ENCODE results near the gene MAGEA3. TPM values are rescaled to one million over a fixed set of nuclear protein-coding genes. Genes with fewer than 3 reads are reported as not detected.
"Not testable (repeated sequence)": the region's sequence is repeated elsewhere in the genome, so short reads cannot be mapped to it uniquely, and the experiment has no call there.

MAGEA3 gene
- total RNA-seq, 1 donor from 2014 or later = not detected

DNA sequence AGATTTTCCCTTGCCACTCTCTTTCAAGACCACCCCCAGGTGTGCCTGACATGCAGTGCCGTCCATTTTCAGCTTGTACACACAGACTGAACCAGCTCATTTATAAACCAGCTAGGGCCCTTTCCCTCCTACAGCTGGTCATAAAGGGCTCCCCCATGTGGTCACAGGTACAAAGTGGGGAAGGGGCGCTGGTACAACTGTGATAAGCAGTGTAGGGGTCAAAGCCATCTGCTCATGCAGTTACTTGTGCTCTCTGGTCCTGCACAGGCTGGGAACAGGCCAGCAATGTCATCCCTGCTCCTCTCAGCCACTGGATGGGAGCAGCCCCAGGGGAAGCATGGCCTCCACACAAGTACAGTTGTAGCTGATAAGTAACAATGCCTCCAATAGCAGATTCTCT lies 40.3 kb upstream of the MAGEA3 start:
- H3K27me3 Mint-ChIP-seq = peaks cover 2% of the 10 kb centered on the region
- POLR2A ChIA-PET = no interaction called here
- H3K27ac Mint-ChIP-seq = no peak overlapping the region
- H3K4me1 Mint-ChIP-seq = no peaks in the 10 kb centered on the region
- no peak overlapping the region for H3K4me3 Mint-ChIP-seq
- TF ChIP-seq, protein P1, sequence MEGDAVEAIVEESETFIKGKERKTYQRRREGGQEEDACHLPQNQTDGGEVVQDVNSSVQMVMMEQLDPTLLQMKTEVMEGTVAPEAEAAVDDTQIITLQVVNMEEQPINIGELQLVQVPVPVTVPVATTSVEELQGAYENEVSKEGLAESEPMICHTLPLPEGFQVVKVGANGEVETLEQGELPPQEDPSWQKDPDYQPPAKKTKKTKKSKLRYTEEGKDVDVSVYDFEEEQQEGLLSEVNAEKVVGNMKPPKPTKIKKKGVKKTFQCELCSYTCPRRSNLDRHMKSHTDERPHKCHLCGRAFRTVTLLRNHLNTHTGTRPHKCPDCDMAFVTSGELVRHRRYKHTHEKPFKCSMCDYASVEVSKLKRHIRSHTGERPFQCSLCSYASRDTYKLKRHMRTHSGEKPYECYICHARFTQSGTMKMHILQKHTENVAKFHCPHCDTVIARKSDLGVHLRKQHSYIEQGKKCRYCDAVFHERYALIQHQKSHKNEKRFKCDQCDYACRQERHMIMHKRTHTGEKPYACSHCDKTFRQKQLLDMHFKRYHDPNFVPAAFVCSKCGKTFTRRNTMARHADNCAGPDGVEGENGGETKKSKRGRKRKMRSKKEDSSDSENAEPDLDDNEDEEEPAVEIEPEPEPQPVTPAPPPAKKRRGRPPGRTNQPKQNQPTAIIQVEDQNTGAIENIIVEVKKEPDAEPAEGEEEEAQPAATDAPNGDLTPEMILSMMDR (IDR thresholded peaks at IDR 0.05) = no peak
- DNase-seq = no peak
- H3K9me3 Mint-ChIP-seq = no peaks in the 10 kb centered on the region
- CTCF ChIA-PET = no interaction called here
- intact Hi-C loops (cut with micrococcal nuclease) = no loop called here
- ATAC-seq (ENCODE audit: low read depth) = no peak
- no peaks in the 10 kb centered on the region for H3K36me3 Mint-ChIP-seq (ENCODE audit: low read depth)

- H3K9me3 Mint-ChIP-seq = peaks cover 2% of the 10 kb centered on the region
- TF ChIP-seq, protein P1 (IDR thresholded peaks at IDR 0.05) = no peak
- no peaks in the 10 kb centered on the region for H3K36me3 Mint-ChIP-seq (ENCODE audit: low read depth)
- ATAC-seq (ENCODE audit: low read depth) (no peak), DNase-seq (no peak)
- no peaks in the 10 kb centered on the region for H3K4me1 Mint-ChIP-seq
- intact Hi-C loops (cut with micrococcal nuclease) = no loop called here
- ChIA-PET CTCF (no interaction called here), POLR2A (no interaction called here)
- H3K27ac Mint-ChIP-seq = no peak overlapping the region
- H3K4me3 Mint-ChIP-seq = no peak overlapping the region
- no peaks in the 10 kb centered on the region for H3K27me3 Mint-ChIP-seq
Observed at GRCh38 chrX:152663086-152663485, 35.5 kb upstream of the MAGEA3 start.

GRCh38 chrX:152674135-152674534 lies 24.5 kb upstream of the MAGEA3 start:
- TF ChIP-seq, protein P1 (IDR thresholded peaks at IDR 0.05) = no peak
- ChIA-PET POLR2A (no interaction called here), CTCF (no interaction called here)
- no peaks in the 10 kb centered on the region for H3K27me3 Mint-ChIP-seq
- no peak overlapping the region for H3K4me3 Mint-ChIP-seq
- H3K4me1 Mint-ChIP-seq = no peaks in the 10 kb centered on the region
- H3K9me3 Mint-ChIP-seq = no peaks in the 10 kb centered on the region
- H3K36me3 Mint-ChIP-seq (ENCODE audit: low read depth) = no peaks in the 10 kb centered on the region
- no peak for DNase-seq
- no peak overlapping the region for H3K27ac Mint-ChIP-seq
- no peak for ATAC-seq (ENCODE audit: low read depth)
- intact Hi-C loops (cut with micrococcal nuclease) = no loop called here

- intact Hi-C loops (cut with micrococcal nuclease); H3K36me3 Mint-ChIP-seq (ENCODE audit: low read depth); DNase-seq; H3K27me3 Mint-ChIP-seq; ATAC-seq (ENCODE audit: low read depth); H3K27ac Mint-ChIP-seq; CTCF ChIA-PET; POLR2A ChIA-PET; H3K4me3 Mint-ChIP-seq; H3K9me3 Mint-ChIP-seq; H3K4me1 Mint-ChIP-seq: not testable (repeated sequence)
Observed at GRCh38 chrX:152674652-152675051, 23.9 kb upstream of the MAGEA3 start.

- H3K27me3 Mint-ChIP-seq; H3K4me3 Mint-ChIP-seq; POLR2A ChIA-PET; intact Hi-C loops (cut with micrococcal nuclease); ATAC-seq (ENCODE audit: low read depth); CTCF ChIA-PET; DNase-seq; H3K36me3 Mint-ChIP-seq (ENCODE audit: low read depth); H3K9me3 Mint-ChIP-seq; H3K27ac Mint-ChIP-seq; H3K4me1 Mint-ChIP-seq: not testable (repeated sequence)
Observed at GRCh38 chrX:152681012-152681411, 17.6 kb upstream of the MAGEA3 start.

DNA sequence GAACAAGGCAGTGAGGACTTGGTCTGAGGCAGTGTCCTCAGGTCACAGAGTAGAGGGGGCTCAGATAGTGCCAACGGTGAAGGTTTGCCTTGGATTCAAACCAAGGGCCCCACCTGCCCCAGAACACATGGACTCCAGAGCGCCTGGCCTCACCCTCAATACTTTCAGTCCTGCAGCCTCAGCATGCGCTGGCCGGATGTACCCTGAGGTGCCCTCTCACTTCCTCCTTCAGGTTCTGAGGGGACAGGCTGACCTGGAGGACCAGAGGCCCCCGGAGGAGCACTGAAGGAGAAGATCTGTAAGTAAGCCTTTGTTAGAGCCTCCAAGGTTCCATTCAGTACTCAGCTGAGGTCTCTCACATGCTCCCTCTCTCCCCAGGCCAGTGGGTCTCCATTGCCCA lies 1.8 kb downstream of the MAGEA3 start:
- intact Hi-C loops (cut with micrococcal nuclease); H3K4me3 Mint-ChIP-seq; DNase-seq; H3K9me3 Mint-ChIP-seq; H3K27me3 Mint-ChIP-seq; CTCF ChIA-PET; ATAC-seq (ENCODE audit: low read depth); H3K27ac Mint-ChIP-seq; H3K36me3 Mint-ChIP-seq (ENCODE audit: low read depth); H3K4me1 Mint-ChIP-seq; POLR2A ChIA-PET: not testable (repeated sequence)

DNA sequence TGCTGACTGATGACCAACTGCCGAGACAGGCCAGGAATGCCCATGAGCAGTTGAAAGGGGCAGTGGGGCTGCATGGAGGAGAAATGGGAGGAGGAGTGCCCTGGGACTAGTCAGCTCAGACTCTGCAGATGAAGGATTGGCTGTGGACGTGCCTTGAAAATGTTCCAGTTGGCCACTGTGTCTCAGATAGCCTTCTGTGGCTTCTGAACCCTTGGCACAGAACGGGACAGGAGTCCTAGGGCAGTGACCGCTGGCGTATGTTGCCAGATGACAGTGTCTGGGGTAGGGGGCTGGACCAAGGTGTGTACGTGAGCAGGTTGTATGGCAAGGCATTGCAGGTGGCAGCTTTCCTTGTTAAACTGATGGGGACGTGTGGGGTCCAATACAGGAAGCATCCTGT lies 7.9 kb downstream of the MAGEA3 start:
- H3K36me3 Mint-ChIP-seq (ENCODE audit: low read depth); ATAC-seq (ENCODE audit: low read depth); H3K27ac Mint-ChIP-seq; H3K27me3 Mint-ChIP-seq; H3K4me3 Mint-ChIP-seq; POLR2A ChIA-PET; H3K9me3 Mint-ChIP-seq; H3K4me1 Mint-ChIP-seq; DNase-seq; CTCF ChIA-PET; intact Hi-C loops (cut with micrococcal nuclease): not testable (repeated sequence)

DNA sequence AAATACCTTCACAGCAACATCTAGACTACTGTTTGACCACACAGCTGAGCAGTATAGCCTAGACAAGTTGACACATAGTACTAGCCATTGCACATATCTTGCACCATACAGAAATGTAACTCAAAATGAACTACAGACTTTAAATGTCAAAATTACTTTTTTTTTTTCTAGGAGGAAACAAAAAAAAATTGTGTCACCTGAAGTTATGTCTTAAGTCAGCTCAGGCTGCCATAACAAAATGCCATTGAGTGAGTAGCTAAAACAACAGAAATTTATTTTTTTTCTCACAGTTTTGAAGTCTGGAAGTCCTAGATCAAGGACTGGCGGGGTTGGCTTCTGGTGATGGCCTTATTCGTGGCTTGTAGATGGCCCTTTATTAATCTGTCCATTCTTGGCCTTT lies 10.6 kb downstream of the MAGEA3 start, which contains the start of gene CSAG2:
Gene CSAG2 (minus strand): TSS at position 101 of the 400 bp plus-strand sequence. CDS start 161 bp downstream, outside the sequence.
- H3K36me3 Mint-ChIP-seq (ENCODE audit: low read depth); DNase-seq; H3K4me1 Mint-ChIP-seq; intact Hi-C loops (cut with micrococcal nuclease); H3K4me3 Mint-ChIP-seq; ATAC-seq (ENCODE audit: low read depth); POLR2A ChIA-PET; CTCF ChIA-PET; H3K27ac Mint-ChIP-seq; H3K27me3 Mint-ChIP-seq; H3K9me3 Mint-ChIP-seq: not testable (repeated sequence)

GRCh38 chrX:152713195-152713594 lies 14.6 kb downstream of the MAGEA3 start:
- POLR2A ChIA-PET, CTCF ChIA-PET, H3K4me3 Mint-ChIP-seq: not testable (repeated sequence)

More at GRCh38 chrX:152713195-152713594, 14.6 kb downstream of the MAGEA3 start:
- DNase-seq; H3K36me3 Mint-ChIP-seq (ENCODE audit: low read depth); H3K27ac Mint-ChIP-seq; ATAC-seq (ENCODE audit: low read depth); H3K9me3 Mint-ChIP-seq; intact Hi-C loops (cut with micrococcal nuclease); H3K4me1 Mint-ChIP-seq; H3K27me3 Mint-ChIP-seq: not testable (repeated sequence)

All from activated B cell treated with CpG ODN at 0.5 μM for 24 hours (primary cell).